Measurements from ENCODE around the gene HYDIN.

HYDIN gene

DNA sequence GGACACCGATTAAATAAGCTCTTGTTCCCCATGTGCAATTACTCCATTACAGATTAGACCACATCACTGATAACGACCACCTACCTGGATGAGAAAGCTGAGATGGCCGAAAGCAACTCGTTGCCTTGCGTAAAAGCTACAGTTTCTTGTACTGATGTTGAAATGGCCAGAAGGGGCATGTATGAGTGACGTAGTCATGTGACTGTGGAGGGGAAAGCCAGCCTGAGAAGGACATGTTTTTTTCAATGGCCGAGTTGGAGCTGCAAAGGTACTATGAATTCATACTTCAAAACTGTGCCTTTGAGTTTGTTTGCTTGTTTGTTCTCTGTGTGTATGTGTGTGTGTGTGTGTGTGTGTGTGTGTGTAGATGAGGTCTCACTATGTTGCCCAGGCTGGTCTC, 17.0 kb upstream of the HYDIN start:
- no peak for TF ChIP-seq ZNF274 (IDR thresholded peaks at IDR 0.05; ENCODE audit: low read depth, low read length)
- no peak overlapping the region for H3K4me3 ChIP-seq (ENCODE audit: low read length)

DNA sequence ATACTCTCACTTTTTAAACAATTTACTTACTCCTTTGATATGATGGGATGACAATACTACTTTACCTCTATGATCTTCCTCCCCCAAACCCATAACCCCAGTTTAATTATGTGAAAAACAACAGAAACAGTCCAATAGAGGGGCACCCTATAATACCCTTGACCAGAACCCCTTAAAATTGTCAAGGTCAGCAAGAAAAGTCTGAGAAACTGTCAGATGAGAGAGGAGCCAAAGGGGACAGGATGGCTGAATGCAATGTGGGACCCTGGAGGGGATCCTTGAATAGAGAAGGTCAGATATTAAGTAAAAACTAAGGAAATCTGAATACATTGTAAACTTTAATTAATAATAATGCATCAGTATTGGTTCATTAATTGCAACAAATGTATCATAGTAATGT, 15.8 kb upstream of the HYDIN start:
- H3K4me3 ChIP-seq (ENCODE audit: low read length), result no peak overlapping the region
- no peak for TF ChIP-seq ZNF274 (IDR thresholded peaks at IDR 0.05; ENCODE audit: low read depth, low read length)

- no peak overlapping the region for H3K4me3 ChIP-seq (ENCODE audit: low read length)
- no peak for TF ChIP-seq ZNF274 (IDR thresholded peaks at IDR 0.05; ENCODE audit: low read depth, low read length)
Observed at GRCh38 chr16:71244521-71244920, 14.0 kb upstream of the HYDIN start.

GRCh38 chr16:71242601-71243000, 12.1 kb upstream of the HYDIN start:
- no peak for TF ChIP-seq ZNF274 (IDR thresholded peaks at IDR 0.05; ENCODE audit: low read depth, low read length)
- H3K4me3 ChIP-seq (ENCODE audit: low read length), result no peak overlapping the region

DNA sequence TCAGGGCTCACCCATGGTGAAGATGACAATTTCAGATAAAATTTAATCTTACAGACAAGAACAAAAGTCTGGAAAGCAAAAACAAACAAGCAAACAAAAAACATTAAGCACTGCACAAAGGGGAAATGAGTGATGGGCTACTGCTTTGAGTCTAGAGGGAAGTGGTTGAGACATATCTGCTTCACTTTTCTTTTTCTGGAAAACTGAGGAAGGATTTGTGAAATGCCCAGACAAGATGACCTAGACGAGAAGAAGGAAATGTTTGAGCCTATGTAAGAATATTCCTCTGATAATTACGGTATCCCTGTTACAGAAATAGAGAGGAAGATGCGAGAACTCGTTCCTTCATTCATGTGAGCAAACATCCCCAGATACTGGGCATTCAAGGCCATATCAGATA, 11.5 kb upstream of the HYDIN start:
- H3K4me3 ChIP-seq (ENCODE audit: low read length), result no peak overlapping the region
- no peak for TF ChIP-seq ZNF274 (IDR thresholded peaks at IDR 0.05; ENCODE audit: low read depth, low read length)

DNA sequence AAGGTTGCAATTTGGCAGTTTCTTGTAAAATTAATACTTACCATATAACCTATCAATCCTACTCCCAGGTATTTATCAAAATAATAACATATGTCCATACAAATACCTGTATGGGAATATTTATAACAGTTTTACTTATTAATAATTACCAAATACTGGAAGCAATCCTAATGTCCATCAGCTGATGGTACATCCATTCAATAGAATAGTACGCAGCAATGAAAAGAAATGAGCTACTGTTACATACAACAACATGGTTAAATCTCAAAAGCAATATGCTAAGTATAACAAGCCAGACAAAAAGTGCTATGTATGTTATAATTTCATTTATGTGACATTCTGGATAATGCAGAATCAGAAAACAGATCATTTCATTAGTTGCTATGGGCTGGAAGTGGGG, 1.2 kb downstream of the HYDIN start:
- H3K4me3 ChIP-seq (ENCODE audit: low read length), result no peak overlapping the region
- TF ChIP-seq ZNF274 (IDR thresholded peaks at IDR 0.05; ENCODE audit: low read depth, low read length), result no peak

DNA sequence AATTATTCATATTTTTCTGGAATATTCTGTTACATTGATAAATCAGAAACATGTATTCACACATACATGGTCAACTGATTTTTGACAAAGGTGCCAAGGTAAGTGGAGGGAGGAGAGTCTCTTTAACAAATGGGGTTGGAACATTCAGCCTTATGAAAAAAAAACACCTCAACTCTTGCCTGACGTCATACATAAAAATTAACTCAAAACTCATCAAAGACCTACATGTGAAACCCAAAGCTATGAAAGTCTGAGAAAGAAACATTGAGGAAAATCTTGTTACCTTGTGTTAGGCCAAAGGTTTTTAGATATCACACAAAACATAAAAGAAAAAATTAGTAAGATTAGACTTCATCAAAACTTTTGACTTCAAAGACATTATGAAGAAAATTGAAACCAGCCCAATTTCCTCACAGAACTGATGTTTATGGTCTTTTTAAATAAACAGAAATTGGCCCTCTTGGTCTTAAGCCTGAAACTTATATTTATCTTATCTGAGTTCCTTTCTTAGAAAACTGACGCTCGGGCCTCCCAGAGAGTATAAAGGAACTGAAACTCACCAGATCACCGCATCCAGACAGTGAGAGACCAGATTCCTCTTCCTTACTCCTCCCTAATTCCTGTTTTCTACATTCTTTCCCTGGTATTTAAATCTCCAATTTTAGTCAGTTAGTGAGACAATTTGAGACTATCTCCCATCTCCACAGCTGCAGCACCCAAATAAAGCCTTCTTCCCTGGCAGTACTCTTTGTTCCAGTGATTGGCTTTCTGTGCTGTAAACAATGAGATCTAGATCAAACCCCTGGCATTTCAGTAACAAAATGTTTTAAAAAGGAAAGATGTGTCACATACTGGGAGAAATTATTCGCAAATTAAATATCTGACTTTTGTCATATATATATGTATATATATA, 4.0 kb downstream of the HYDIN start:
- TF ChIP-seq ZNF274 (IDR thresholded peaks at IDR 0.05; ENCODE audit: low read depth, low read length), result no peak
- no peak overlapping the region for H3K4me3 ChIP-seq (ENCODE audit: low read length)

DNA sequence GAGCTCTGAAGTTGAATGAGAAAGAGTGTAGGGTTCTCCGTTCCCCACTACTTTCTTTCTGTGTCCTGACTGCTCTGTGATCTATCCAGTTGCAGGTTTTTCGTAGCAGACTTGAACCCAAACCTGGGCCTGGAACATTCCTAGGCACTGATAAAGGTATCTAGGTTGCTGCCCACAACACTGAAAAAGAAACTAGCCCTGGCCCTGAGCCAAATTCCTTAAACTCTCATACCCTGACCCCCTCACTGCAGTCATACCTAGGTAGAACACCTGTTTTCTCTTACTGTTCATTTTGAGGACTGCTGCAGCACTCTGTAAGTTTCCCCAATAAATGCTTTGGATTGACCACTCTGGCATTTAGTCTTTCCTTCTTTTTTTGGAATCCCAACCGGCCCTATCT, 5.4 kb downstream of the HYDIN start:
- no peak for TF ChIP-seq ZNF274 (IDR thresholded peaks at IDR 0.05; ENCODE audit: low read depth, low read length)
- no peak overlapping the region for H3K4me3 ChIP-seq (ENCODE audit: low read length)

GRCh38 chr16:71218306-71218963, 12.1 kb downstream of the HYDIN start:
- TF ChIP-seq ZNF274 (IDR thresholded peaks at IDR 0.05; ENCODE audit: low read depth, low read length), result no peak
- no peak overlapping the region for H3K4me3 ChIP-seq (ENCODE audit: low read length)

DNA sequence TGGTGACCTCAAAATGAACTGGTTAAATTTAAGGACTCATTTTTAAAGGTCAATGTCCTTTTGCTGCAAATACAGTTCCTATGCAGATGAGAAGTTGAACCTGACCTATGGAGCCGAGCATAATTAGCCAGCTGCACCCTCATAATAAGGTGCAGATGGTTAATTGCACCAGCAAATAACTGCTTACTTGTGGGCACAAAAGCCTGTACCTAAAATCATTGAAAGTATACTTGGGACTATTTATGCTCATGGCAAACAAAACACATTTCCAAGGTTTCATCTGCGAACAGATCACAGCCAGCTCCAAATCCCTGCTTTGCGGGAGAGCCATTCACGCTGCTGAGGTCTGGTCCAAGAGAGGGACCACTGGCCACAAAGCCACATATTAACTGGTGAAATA, 13.0 kb downstream of the HYDIN start:
- no peak for TF ChIP-seq ZNF274 (IDR thresholded peaks at IDR 0.05; ENCODE audit: low read depth, low read length)
- H3K4me3 ChIP-seq (ENCODE audit: low read length), result no peak overlapping the region

DNA sequence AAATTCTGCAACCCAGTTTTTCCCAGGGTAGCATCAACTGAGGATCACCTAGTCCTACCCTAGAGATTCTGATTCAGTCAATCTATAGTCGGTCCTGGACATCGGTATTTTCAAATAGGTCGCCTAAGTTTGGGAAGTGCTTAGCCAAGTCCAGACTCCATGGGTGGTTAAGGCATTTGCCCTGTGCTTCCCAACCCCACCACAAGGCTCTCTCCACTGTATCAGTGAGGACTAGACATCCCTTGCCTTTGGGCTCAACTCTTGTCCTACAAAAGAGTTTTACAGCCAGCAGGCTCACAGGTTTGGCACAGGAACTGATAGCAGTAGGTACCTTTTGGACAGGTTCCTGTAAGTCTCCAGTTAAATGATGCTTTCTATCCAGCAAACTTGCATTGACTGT, 13.8 kb downstream of the HYDIN start:
- no peak for TF ChIP-seq ZNF274 (IDR thresholded peaks at IDR 0.05; ENCODE audit: low read depth, low read length)
- no peak overlapping the region for H3K4me3 ChIP-seq (ENCODE audit: low read length)

DNA sequence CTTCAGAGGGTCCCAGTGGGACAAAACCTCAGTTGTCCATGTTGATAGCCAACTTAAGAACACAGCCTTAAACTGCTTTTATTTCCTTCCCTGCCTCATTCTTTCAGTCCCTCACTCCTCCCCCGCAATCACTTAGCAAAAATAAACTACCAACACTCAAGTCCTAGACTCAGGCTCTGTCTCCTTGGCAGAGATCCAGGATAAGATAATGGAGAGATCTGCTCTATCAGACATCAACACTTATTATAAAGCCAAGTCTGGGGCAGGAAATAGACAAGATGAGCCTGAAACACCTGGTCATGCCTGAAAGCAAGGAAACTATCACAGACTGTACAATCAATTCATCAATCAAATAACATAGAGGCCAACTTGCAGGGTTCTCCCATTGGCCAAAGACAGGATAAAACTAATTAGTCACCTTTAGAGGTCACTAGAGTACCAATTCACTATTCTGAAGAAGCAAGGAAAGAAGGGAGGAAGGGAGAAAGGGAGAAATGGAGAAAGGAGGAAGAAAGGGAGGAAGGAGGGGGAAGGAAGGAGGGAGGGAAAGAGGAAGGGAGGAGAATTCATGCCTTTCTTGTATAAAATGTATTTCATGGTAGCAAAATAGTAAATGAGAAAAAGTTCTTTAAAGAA, 15.7 kb downstream of the HYDIN start:
- TF ChIP-seq ZNF274 (IDR thresholded peaks at IDR 0.05; ENCODE audit: low read depth, low read length), result no peak
- H3K4me3 ChIP-seq (ENCODE audit: low read length), result no peak overlapping the region

GRCh38 chr16:71205482-71206131, 24.9 kb downstream of the HYDIN start:
- no peak overlapping the region for H3K4me3 ChIP-seq (ENCODE audit: low read length)
- no peak for TF ChIP-seq ZNF274 (IDR thresholded peaks at IDR 0.05; ENCODE audit: low read depth, low read length)

GRCh38 chr16:71203631-71204030, 26.9 kb downstream of the HYDIN start:
- no peak for TF ChIP-seq ZNF274 (IDR thresholded peaks at IDR 0.05; ENCODE audit: low read depth, low read length)
- H3K4me3 ChIP-seq (ENCODE audit: low read length), result no peak overlapping the region
